22Rv1 (cell line): Measurements from ENCODE around the gene KCNQ1OT1.

ENCODE experiments used
- ZFX ChIP-seq: fragments of 450-650 bp; IDR thresholded peaks from 2 replicates; pipeline ENCODE4 v1.6.1; 2017; ENCODE audit warnings: antibody characterized with exemption, borderline replicate concordance
- TF ChIP-seq, protein P1 (sequence below): fragments of 450-650 bp; IDR thresholded peaks from 2 replicates; pipeline ENCODE4 v1.5.1; 2017; ENCODE audit warnings: mild to moderate bottlenecking

DNA sequence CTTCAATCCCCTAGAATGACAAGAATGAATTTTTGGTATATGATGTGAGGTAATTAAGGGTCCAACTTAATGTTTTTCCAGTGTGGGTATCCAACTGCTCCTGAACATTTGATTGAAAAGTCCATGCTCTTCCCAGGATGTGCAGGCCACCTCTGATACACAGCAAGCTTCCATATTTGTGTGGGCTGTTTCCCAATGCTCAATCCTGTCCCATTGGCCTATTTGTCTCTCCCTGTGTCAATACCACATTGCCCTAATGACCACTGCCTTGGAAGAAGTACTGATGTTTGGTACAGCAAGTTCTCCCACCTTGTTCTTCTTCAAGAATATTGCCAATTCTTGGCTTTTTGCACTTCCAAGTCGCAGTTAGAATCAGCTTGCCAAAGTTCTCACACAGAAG, 42.9 kb downstream of the KCNQ1OT1 start:
- TF ChIP-seq, protein P1, sequence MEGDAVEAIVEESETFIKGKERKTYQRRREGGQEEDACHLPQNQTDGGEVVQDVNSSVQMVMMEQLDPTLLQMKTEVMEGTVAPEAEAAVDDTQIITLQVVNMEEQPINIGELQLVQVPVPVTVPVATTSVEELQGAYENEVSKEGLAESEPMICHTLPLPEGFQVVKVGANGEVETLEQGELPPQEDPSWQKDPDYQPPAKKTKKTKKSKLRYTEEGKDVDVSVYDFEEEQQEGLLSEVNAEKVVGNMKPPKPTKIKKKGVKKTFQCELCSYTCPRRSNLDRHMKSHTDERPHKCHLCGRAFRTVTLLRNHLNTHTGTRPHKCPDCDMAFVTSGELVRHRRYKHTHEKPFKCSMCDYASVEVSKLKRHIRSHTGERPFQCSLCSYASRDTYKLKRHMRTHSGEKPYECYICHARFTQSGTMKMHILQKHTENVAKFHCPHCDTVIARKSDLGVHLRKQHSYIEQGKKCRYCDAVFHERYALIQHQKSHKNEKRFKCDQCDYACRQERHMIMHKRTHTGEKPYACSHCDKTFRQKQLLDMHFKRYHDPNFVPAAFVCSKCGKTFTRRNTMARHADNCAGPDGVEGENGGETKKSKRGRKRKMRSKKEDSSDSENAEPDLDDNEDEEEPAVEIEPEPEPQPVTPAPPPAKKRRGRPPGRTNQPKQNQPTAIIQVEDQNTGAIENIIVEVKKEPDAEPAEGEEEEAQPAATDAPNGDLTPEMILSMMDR = no peak
- TF ChIP-seq ZFX = no peak
